Lower lobe of right lung (tissue), 2 donors: Measurements from ENCODE around the gene CEBPB. TPM values are rescaled to one million over a fixed set of nuclear protein-coding genes. Genes with fewer than 3 reads are reported as not detected.
A peak's percentile ranks its signal among the peaks of the same experiment; 100 is the strongest.

ENCODE experiments used
- ATAC-seq, 2 donors: fragments of 200-7000 bp; cut with Tn5 transposase; one replicate each; pipeline ENCODE4 v1.9.1; 2020 to 2022; ENCODE audit warnings: mild to moderate bottlenecking in 2 of 2, moderate library complexity in 2 of 2
- DNase-seq: peaks from one replicate; pipeline ENCODE4 v3.0.0-alpha.2; 2020
- H3K27ac ChIP-seq: fragments of 200-600 bp; one replicate; pipeline ENCODE4 v1.8.0; 2022
- H3K27me3 ChIP-seq: fragments of 200-600 bp; one replicate; pipeline ENCODE4 v1.8.0; 2022; ENCODE audit warnings: low read depth
- H3K36me3 ChIP-seq: fragments of 200-600 bp; one replicate; pipeline ENCODE4 v1.8.0; 2022; ENCODE audit warnings: mild to moderate bottlenecking
- H3K4me1 ChIP-seq: fragments of 200-600 bp; one replicate; pipeline ENCODE4 v1.8.0; 2022
- H3K4me3 ChIP-seq: fragments of 200-600 bp; one replicate; pipeline ENCODE4 v1.8.0; 2022; ENCODE audit warnings: mild to moderate bottlenecking
- H3K9me3 ChIP-seq: fragments of 200-600 bp; one replicate; pipeline ENCODE4 v1.8.0; 2022
- CTCF ChIP-seq: fragments of 200-600 bp; IDR thresholded peaks from one replicate; pipeline ENCODE4 v1.8.0; 2022; ENCODE audit warnings: antibody characterized with exemption, mild to moderate bottlenecking
- intact Hi-C: fragments of 100-400 bp; cut with DNase I; formaldehyde crosslinking; loops from one replicate; pipeline ENCODE4 v1.11.0; 2022
- total RNA-seq: library from RNA; stranded (reverse); fragmentation: NEBNext Ultra II Directional; extraction: Animal tissue kit (Norgen Biotek cat#: 25700); gene quantifications from one replicate; pipeline ENCODE4 v1.2.1, GENCODE V29; 2021
- donor health status: DM: no; HTN: yes; CAD: no; lungs with severe emphysema.

Gene CEBPB
- total RNA-seq, 1 donor from 2014 or later = 326 TPM

- Histone ChIP-seq H3K4me3 (no peak overlapping the region), H3K27ac (no peak overlapping the region), H3K4me1 (peaks cover 96% of the 10 kb centered on the region), H3K9me3 (no peaks in the 10 kb centered on the region), H3K27me3 (no peaks in the 10 kb centered on the region), H3K36me3 (peaks cover 40% of the 10 kb centered on the region)
- intact Hi-C loops = no loop called here
- DNase-seq = no peak
- no peak for TF ChIP-seq CTCF
- no peak for ATAC-seq
These were observed 45.1 kb upstream of the CEBPB start for GRCh38 chr20:50145566-50145965.

- intact Hi-C loops = no loop called here
- no peak for DNase-seq
- no peaks in the 10 kb centered on the region for H3K9me3 ChIP-seq
- H3K27ac ChIP-seq = peak overlapping the region; percentile 84
- peak overlapping the region; percentile 26 for H3K4me3 ChIP-seq
- H3K36me3 ChIP-seq = peaks cover 33% of the 10 kb centered on the region
- no peak for ATAC-seq
- no peak for TF ChIP-seq CTCF
- no peaks in the 10 kb centered on the region for H3K27me3 ChIP-seq
- peaks cover 96% of the 10 kb centered on the region for H3K4me1 ChIP-seq
These were observed 44.4 kb upstream of the CEBPB start for GRCh38 chr20:50146214-50146613.

- peaks cover 25% of the 10 kb centered on the region for H3K36me3 ChIP-seq
- peak overlapping the region; percentile 26 for H3K4me3 ChIP-seq
- H3K27ac ChIP-seq = peak overlapping the region; percentile 84
- H3K9me3 ChIP-seq = no peaks in the 10 kb centered on the region
- no peak for TF ChIP-seq CTCF
- peaks cover 96% of the 10 kb centered on the region for H3K4me1 ChIP-seq
- intact Hi-C loops = no loop called here
- no peaks in the 10 kb centered on the region for H3K27me3 ChIP-seq
- DNase-seq = peak; percentile 69
- ATAC-seq = peak; percentile 41 to 70
These were observed 43.6 kb upstream of the CEBPB start for GRCh38 chr20:50146732-50147662.

GRCh38 chr20:50149481-50150254 lies 41.0 kb upstream of the CEBPB start:
- TF ChIP-seq CTCF = no peak
- peaks cover 11% of the 10 kb centered on the region for H3K36me3 ChIP-seq
- no peaks in the 10 kb centered on the region for H3K27me3 ChIP-seq
- no peak for DNase-seq
- no peak overlapping the region for H3K4me3 ChIP-seq
- H3K4me1 ChIP-seq = peaks cover 85% of the 10 kb centered on the region
- H3K27ac ChIP-seq = peak overlapping the region; percentile 3
- no peak for ATAC-seq
- intact Hi-C loops = no loop called here
- no peaks in the 10 kb centered on the region for H3K9me3 ChIP-seq

GRCh38 chr20:50151034-50151743 lies 39.4 kb upstream of the CEBPB start:
- no peaks in the 10 kb centered on the region for H3K27me3 ChIP-seq
- no peaks in the 10 kb centered on the region for H3K9me3 ChIP-seq
- ATAC-seq (peak; percentile 62 to 79), DNase-seq (no peak)
- peak overlapping the region; percentile 97 for H3K4me3 ChIP-seq
- TF ChIP-seq CTCF = no peak
- peaks cover 69% of the 10 kb centered on the region for H3K4me1 ChIP-seq
- H3K36me3 ChIP-seq = peaks cover 11% of the 10 kb centered on the region
- intact Hi-C loops = no loop called here
- peak overlapping the region; percentile 97 for H3K27ac ChIP-seq
